ENCODE results near the gene USP46.

Gene USP46

GRCh38 chr4:52617336-52618020 is 41.6 kb downstream of the USP46 start:
- H3K27me3 Mint-ChIP-seq, result no peaks in the 10 kb centered on the region
- no peaks in the 10 kb centered on the region for H3K9me3 Mint-ChIP-seq
- H3K27ac Mint-ChIP-seq, result no peak overlapping the region
- ATAC-seq, result no peak
- H3K36me3 Mint-ChIP-seq, result peaks cover 53% of the 10 kb centered on the region
- no peaks in the 10 kb centered on the region for H3K4me1 Mint-ChIP-seq
- no peak overlapping the region for H3K4me3 Mint-ChIP-seq

- Mint-ChIP-seq H3K9me3 (no peaks in the 10 kb centered on the region), H3K36me3 (peaks cover 60% of the 10 kb centered on the region), H3K4me3 (no peak overlapping the region), H3K4me1 (no peaks in the 10 kb centered on the region), H3K27ac (no peak overlapping the region), H3K27me3 (no peaks in the 10 kb centered on the region)
- ATAC-seq, result no peak
These were observed 44.9 kb downstream of the USP46 start for GRCh38 chr4:52614241-52614640.

- Mint-ChIP-seq H3K36me3 (peaks cover 75% of the 10 kb centered on the region), H3K4me1 (no peaks in the 10 kb centered on the region), H3K9me3 (no peaks in the 10 kb centered on the region), H3K4me3 (no peak overlapping the region), H3K27me3 (no peaks in the 10 kb centered on the region), H3K27ac (no peak overlapping the region)
- ATAC-seq, result no peak
These were observed 46.8 kb downstream of the USP46 start for GRCh38 chr4:52612341-52612740.

DNA sequence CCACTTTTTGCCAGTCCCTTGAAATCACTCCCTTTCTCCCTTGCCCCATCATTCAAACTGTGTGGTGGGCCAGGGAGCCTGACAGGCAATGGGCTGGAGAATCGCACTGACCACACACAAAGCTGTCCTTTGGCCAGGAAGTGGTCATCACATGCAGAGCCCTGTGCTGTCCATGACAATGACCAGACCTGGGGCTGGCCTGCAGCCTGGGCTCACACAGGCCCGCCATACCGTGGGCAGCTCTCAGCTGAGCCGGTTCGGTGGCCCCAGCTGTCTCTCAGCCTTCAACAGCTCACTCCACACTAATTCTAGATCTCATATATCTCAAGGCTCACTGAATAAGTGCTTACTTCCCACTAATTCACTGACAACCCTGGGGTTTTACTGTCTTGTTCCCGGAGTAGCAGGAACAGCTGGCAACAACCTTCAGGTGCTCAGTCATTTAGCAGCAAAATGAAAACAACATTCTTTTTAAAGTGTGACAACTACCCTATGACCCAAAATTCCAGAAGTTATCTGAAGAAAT is 48.0 kb downstream of the USP46 start:
- H3K27ac Mint-ChIP-seq, result no peak overlapping the region
- no peak for ATAC-seq
- H3K27me3 Mint-ChIP-seq, result no peaks in the 10 kb centered on the region
- peaks cover 87% of the 10 kb centered on the region for H3K36me3 Mint-ChIP-seq
- no peaks in the 10 kb centered on the region for H3K9me3 Mint-ChIP-seq
- no peaks in the 10 kb centered on the region for H3K4me1 Mint-ChIP-seq
- no peak overlapping the region for H3K4me3 Mint-ChIP-seq

- Mint-ChIP-seq H3K27ac (no peak overlapping the region), H3K36me3 (peaks cover 81% of the 10 kb centered on the region), H3K4me1 (no peaks in the 10 kb centered on the region), H3K9me3 (no peaks in the 10 kb centered on the region), H3K4me3 (no peak overlapping the region), H3K27me3 (no peaks in the 10 kb centered on the region)
- no peak for ATAC-seq
These were observed 52.4 kb downstream of the USP46 start for GRCh38 chr4:52606726-52607125.

DNA sequence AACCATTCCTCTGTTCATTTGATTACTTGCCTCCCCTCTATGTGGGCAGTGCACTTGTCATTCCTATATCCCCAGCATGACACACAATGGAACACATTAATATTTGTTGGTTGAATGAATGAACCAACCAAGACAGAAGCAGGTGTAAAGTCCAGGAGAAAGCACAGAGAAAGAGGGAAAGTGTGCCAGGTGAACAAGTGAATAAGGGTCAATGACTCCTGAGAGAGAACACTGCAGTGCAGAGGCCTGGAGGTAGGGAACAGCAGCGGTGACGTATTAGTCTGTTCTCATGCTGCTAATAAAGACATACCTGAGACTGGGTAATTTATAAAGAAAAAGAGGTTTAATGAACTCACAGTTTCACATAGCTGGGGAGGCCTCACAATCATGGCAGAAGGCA is 53.1 kb downstream of the USP46 start:
- no peak overlapping the region for H3K4me3 Mint-ChIP-seq
- no peaks in the 10 kb centered on the region for H3K9me3 Mint-ChIP-seq
- no peak overlapping the region for H3K27ac Mint-ChIP-seq
- no peaks in the 10 kb centered on the region for H3K27me3 Mint-ChIP-seq
- H3K4me1 Mint-ChIP-seq, result no peaks in the 10 kb centered on the region
- no peak for ATAC-seq
- H3K36me3 Mint-ChIP-seq, result peaks cover 77% of the 10 kb centered on the region

- Mint-ChIP-seq H3K36me3 (peaks cover 69% of the 10 kb centered on the region), H3K27me3 (no peaks in the 10 kb centered on the region), H3K9me3 (no peaks in the 10 kb centered on the region), H3K27ac (no peak overlapping the region), H3K4me3 (no peak overlapping the region), H3K4me1 (no peaks in the 10 kb centered on the region)
- no peak for ATAC-seq
These were observed 54.9 kb downstream of the USP46 start for GRCh38 chr4:52604215-52604614.

- no peak for ATAC-seq
- Mint-ChIP-seq H3K36me3 (peaks cover 62% of the 10 kb centered on the region), H3K27me3 (no peaks in the 10 kb centered on the region), H3K4me1 (no peaks in the 10 kb centered on the region), H3K27ac (no peak overlapping the region), H3K4me3 (no peak overlapping the region), H3K9me3 (no peaks in the 10 kb centered on the region)
These were observed 58.8 kb downstream of the USP46 start for GRCh38 chr4:52600275-52600674.

DNA sequence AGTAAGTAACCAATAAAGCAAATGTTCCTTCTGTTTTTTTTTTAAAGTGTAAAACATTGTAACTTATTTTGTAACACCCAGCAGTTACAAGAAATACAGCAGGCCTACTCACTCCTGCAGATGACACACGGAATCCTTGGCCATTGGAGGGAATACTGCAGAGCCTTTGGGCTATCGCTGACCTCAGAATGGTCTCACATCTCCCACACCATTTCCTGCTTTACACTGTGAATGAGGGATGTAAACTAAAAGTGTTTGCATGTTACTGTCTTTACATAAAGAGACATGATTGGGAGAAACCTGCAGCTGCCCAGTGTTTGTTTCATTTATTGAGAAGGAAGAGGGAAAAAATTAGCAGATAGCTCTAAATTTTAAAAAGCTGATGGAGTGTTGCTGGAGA is 64.1 kb downstream of the USP46 start:
- Mint-ChIP-seq H3K36me3 (peaks cover 55% of the 10 kb centered on the region), H3K4me3 (no peak overlapping the region), H3K27me3 (no peaks in the 10 kb centered on the region), H3K9me3 (no peaks in the 10 kb centered on the region), H3K27ac (no peak overlapping the region), H3K4me1 (no peaks in the 10 kb centered on the region)
- ATAC-seq, result no peak

DNA sequence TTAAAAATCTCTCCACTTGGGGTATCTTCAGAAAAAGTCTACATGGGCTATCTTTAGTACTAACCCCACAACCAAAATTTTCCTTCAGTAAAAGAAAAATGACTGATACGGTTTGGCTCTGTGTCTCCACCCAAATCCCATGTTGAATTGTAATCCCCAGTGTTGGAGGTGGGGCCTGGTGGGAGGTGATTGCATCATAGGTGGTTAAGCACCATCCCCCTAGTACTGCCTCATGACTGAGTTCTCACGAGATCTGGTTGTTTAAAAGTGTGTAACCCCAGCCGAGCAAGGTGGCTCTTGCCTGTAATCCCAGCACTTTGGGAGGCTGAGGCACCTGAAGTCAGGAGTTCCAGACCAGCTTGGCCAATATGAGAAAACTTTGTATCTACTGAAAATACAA is 66.8 kb downstream of the USP46 start:
- Mint-ChIP-seq H3K27ac (no peak overlapping the region), H3K27me3 (no peaks in the 10 kb centered on the region), H3K36me3 (peaks cover 32% of the 10 kb centered on the region), H3K4me1 (no peaks in the 10 kb centered on the region), H3K9me3 (no peaks in the 10 kb centered on the region), H3K4me3 (no peak overlapping the region)
- no peak for ATAC-seq

GRCh38 chr4:52588771-52589591 is 70.1 kb downstream of the USP46 start:
- H3K36me3 Mint-ChIP-seq, result peaks cover 11% of the 10 kb centered on the region
- H3K4me3 Mint-ChIP-seq, result no peak overlapping the region
- H3K4me1 Mint-ChIP-seq, result no peaks in the 10 kb centered on the region
- no peaks in the 10 kb centered on the region for H3K9me3 Mint-ChIP-seq
- H3K27me3 Mint-ChIP-seq, result no peaks in the 10 kb centered on the region
- H3K27ac Mint-ChIP-seq, result no peak overlapping the region
- no peak for ATAC-seq

DNA sequence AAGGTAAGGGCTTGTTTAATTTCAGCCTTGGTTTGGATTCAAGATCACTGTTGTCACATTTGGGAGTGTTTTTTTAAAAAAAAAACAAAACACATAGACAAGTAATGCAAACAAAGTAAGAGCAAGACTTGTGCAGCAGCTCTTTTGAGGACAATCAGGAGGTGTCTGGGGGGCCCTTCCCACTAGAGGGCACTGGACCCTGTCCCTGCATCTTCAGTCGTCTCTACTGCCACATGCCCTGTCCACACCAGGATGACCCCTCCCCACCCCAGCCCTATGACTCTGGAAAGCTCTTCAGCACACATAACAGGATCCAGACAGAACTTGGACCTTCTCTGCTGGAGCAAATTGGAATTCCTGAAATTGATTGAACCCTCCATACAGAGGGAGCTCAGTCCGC is 71.0 kb downstream of the USP46 start:
- peaks cover 11% of the 10 kb centered on the region for H3K36me3 Mint-ChIP-seq
- H3K4me1 Mint-ChIP-seq, result no peaks in the 10 kb centered on the region
- H3K27me3 Mint-ChIP-seq, result no peaks in the 10 kb centered on the region
- H3K9me3 Mint-ChIP-seq, result no peaks in the 10 kb centered on the region
- no peak overlapping the region for H3K4me3 Mint-ChIP-seq
- peak; percentile 52 for ATAC-seq
- H3K27ac Mint-ChIP-seq, result no peak overlapping the region

DNA sequence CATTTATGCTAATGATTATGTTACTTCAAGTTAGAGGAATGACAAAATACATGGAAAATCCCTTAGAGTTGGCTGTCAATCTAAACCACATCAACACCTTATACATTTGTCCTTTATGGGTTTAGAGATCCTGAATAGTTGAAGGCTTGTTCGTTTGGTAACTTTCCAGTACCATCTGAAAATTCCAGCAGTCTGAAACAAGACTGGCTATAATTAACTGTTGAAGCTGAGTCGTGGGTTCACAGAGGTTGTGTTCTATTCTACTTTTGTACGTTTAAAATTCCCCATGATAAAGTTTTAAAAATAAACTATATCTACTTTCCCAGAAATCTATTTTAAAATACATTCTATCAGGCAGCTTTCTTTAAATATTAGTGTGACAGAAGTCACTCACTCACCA is 73.0 kb downstream of the USP46 start:
- Mint-ChIP-seq H3K36me3 (no peaks in the 10 kb centered on the region), H3K27me3 (peaks cover 5% of the 10 kb centered on the region), H3K4me1 (no peaks in the 10 kb centered on the region), H3K4me3 (no peak overlapping the region), H3K27ac (no peak overlapping the region), H3K9me3 (no peaks in the 10 kb centered on the region)
- ATAC-seq, result no peak

DNA sequence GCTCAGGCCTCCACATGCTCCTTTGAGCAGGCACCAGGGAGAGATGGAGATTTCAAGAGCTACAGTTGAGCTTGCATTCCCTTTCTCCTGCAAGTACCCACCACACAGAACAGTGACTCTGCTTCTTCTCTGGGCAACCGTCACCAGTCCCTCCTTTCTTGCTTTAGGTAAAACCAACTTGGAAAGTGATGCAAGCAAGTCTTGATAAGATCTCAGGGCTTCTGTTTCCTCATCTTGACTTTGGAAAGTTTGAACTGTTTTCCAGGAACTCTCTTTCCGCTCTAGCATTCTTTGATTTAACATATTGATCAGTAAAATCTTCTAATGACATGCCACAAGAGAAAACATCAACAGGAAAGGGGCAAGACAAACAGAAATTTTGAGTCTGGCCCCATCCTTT is 73.7 kb downstream of the USP46 start:
- Mint-ChIP-seq H3K36me3 (no peaks in the 10 kb centered on the region), H3K4me1 (no peaks in the 10 kb centered on the region), H3K27ac (no peak overlapping the region), H3K27me3 (peaks cover 5% of the 10 kb centered on the region), H3K9me3 (no peaks in the 10 kb centered on the region), H3K4me3 (no peak overlapping the region)
- no peak for ATAC-seq

DNA sequence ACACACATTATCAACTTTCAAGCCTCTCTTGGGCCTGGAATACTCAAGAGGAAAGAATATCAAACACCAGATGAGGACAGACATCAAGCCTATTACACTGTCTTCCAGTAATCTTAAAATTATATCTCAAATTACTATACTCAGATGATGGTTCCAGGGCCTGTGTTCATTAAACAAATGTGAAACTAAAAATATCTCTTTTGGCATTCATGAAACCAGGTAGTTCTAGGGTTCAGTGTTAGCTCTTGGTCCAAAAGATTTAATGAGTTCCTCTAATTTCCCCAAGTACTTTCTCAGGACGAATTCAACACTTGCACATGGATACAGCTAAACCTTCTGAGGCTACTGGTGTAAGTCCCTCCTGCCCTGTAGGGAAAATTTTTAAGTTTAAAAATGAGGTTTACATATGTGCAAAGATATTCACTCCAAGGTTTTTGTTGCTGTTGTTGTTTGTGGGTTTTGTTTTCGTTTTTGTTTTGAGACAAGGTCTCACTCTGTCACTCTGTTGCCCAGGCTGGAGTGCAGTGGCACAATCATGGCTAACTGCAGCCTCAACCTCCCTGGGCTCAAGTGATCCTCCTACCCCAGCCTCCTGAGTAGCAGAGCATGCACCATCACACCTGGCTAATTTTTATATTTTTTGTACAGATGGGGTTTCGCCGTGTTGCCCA is 79.4 kb downstream of the USP46 start:
- Mint-ChIP-seq H3K36me3 (no peaks in the 10 kb centered on the region), H3K27me3 (peaks cover 5% of the 10 kb centered on the region), H3K4me3 (no peak overlapping the region), H3K9me3 (no peaks in the 10 kb centered on the region), H3K4me1 (peaks cover 7% of the 10 kb centered on the region), H3K27ac (no peak overlapping the region)
- no peak for ATAC-seq

Data from stimulated activated memory B cell treated with anti-CD40 and anti-IgM and Interleukin-4, amounts not matched to agents 10 μg/mL and 1 μg/mL and 100 μg/mL, for 72 hours (primary cell).